ENCODE results near the gene STC2. TPM values are rescaled to one million over a fixed set of nuclear protein-coding genes. Genes with fewer than 3 reads are reported as not detected.

STC2 gene
- total RNA-seq, 1 donor from 2014 or later = 8.7 TPM

DNA sequence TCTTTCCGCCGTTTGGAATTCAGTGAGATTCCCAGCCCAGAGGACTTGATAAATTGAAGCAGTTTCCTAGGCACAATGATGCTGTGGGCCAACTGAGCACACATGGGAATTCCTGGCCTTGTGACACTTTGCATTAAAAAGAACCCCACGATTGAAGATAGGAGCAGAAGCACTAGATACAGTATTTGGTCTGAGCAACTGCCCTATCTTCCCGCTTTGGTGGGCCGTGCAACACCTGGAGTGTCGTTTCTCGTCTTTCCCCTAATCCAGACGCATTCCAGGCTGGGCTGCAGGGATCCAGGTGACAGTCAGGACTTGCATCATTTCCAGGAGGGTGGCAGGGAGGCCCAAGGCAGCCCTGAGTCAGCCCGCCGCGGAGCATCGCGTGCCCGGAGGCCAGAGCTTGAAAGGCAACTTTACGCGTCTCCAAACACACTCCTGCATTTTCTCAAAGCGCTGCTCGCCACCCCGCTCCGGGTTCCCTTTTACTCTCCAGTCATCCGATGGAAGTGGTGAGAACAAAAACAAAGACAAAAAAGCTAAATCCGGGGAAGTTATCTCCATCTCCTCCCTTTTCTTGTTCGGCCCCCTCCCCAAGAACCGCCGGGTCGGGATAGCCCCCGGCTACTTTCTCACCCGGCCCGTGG, 753 bp upstream of the STC2 start:
- ATAC-seq = peak; percentile 62

DNA sequence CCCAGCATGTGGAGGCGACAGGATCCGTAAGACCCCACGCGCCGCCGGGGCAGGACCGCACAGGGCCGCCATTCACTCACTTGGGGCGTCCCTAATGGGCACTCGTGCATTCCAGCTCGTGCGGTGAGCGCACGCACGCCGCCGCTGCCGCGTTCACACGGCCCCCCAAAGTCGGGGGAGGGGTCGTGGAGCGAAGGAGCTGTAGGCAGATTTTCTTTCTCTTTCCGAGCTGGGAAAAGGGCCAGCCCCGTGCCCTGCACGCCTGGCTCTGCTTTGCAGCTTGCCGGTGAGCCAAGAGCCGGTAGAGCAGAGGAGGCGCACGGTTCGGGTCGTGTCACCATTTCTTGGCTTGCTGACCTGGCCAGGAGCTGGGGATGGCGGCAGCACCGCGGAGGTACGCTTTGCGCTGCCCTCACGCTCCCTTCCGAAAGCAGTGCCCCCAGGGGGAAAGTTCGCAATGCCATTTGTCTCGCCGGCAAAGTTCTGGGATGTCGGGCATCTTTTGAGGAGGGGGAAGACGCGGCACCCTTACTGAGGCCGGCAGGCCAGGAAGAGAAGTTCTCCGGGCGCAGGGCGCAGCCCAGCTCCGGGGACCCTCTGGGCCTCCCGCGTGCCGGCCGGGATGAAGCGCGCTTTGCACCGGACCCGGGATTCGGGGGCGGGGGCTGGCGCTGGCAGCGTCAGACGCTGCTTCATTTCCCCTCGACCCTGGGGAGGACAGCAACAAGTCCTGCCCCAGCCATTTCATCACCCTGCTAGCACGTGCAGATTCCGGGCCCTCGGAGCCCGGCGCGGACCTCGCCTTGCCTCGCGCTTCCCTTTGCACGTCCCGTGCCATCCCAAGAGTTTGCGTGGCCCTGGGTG, 898 bp downstream of the STC2 start:
- no peak for ATAC-seq

DNA sequence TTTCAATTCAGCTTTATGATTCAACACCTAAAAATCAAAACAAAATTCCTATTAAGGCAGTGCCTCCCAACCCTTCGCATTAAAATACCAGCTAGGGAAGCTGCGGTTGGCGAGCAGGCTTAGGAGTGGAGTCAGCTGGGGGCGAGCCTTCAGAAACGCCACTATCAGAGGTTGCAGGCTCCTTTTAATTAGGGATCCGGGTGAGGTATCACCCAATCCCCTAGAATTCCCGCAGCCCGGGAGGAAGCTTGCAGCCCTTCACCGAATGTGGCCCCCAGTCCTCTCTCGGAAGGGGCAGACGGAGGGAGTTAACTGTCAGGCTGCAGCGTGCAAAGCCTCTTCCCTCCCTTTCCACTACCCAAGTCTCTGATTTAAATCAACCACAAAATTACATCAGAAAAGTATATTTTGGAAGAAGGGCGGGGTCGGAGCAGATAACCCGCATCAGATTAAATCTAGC, 1.7 kb downstream of the STC2 start:
- no peak for ATAC-seq

DNA sequence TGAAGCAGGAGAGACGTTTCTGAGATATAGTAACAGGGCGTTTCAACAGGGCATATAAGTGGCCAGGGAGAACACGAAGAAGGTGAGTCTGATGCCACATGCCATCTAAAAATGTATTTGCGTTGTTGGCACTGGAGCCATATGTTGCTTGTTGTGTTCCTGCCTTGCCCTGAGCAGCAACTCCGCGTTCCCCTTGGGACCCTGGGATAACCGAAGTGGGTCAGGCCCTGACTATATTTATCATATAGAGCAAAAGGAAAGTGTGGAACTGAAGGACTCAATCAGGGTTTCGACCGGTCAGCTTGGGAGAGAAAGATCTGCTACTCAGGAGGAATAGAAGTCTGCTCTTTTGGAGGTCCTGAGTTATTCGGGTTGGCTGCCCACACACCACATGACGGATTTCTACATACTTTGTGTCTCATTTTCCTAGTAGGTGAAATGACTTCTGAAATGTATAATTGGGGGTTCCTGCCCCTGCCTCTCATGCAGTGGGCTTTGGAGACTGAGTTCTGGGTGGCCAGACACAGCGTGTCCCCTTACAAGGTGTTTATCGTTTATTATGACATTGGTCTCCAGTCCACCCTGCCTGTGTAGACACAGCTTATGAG, 3.0 kb downstream of the STC2 start:
- no peak for ATAC-seq

DNA sequence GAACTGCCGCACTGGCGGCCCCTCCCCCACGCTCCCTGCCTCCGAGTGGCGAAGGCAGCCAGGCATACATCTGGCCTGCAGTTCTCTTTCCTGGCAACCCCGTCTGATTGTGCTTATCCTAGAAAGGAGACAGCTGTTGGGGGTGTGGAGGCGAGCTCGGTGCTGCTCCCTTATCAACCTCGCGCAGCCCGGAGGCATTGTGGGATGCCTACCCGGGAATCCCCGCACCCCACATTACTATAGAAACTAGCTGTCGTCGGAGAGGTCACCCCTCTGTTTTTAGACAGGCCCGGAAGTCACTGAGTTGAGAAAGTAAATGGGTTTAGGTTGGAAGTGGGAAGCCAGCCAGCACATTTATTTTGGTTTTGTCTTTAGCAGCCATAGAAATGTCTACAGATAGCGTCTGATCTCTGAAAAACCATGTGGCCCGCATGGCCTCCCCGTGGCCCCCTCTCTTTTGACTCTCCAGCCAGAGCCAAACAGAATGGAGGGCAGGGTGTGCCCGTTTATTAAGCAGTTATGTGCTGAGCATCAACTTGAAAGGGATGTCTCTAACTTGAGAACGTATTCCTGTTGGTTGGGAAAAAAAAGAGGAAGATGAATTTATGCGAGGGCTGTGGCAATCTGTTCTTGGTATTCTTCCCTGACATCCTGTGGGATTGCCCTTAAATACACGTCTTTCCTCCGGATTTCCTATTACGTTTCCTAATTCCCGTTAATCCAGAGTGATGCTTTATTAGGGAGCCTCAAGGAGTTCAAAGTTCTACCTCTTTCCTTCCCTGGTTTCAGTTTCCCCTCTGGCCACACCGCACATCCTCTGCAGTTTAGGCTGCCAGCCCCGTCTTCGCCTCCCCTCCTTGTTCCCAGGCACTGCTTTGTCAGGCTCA, 3.9 kb downstream of the STC2 start:
- no peak for ATAC-seq

DNA sequence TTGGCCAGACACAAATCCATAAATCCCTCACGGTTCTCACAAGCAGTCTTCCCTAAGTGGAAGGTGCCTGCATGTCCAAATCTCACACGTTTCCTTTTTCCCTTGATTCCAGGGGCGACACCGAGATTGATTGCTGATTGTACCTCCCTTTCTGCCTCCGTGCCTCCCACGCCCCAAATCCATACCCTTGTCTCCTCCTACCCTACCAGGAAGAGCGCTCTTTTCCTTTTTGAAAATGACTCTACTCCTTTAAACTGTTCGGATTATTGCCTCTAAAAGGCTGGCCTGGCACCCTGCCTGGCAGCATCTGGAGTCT, 4.5 kb downstream of the STC2 start:
- no peak for ATAC-seq

DNA sequence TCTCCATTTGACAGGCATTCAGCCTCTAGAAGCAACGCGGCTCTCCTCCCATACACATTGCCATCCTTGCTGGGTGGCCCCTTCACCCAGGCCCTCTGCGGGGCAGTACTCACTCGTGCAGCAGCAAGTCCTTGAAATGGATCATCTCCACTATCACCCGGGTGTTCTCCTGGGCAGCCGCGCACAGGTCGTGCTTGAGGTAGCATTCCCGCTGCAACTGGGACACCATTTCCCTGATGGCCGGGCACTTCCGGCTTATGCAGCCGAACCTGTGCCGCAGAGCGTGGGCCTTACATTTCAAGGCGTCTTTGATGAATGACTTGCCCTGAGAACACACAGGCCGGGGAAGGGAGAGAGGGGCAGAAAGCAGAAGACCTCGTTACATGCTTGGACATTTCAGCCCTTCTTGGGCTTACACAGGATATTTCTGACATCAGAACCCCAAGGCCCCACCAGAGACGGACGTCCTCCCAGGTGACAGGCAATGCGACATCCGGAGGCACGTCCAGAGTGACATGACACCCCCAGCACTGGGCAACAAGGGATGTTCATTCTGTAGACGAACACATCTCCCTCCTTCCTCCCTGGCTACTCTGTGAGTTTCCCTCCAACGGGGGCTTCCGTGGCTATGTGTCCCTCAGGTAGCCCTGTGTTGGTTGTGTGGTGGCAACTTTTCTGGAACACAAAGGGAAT, 5.0 kb downstream of the STC2 start:
- ATAC-seq = no peak

DNA sequence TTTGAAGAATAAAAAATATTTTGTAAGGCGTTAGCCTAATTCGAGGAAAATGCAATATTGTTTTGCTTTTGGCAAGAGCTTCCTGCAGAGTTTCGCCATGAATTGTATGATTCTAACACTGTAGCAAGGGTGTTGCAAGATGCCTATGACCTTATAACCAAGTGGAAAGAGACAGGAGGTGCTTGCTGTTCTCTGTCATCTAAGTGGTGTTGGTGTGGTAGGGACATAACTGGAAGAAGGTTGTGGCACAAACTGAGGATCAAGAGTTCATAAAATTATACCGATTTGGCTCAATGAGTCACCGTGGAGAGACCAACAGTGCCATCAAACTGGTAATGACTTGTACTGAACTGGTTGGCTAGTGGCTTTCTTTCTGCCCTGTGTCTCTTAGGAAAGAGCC, 6.3 kb downstream of the STC2 start:
- ATAC-seq = no peak

DNA sequence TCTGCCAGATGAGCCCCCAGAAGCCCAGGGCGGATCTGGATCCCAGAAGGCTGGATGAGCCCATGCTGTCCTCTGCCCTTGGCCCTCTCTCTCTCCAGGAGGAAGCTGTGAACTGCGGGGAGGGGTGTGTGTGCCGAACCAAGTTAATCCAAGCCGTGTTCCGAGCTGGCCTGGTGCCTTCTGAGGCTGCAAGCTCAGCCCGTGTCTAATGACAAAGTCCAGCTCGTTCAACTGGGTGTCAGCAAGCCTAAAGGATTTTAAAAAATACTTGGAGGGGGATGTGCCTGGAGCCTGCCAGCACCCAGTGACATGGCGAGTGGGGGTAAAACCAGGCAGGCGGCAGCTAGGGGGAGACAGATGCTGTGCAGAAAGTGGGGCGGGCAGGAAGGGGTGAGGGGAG, 8.0 kb downstream of the STC2 start:
- ATAC-seq = no peak

DNA sequence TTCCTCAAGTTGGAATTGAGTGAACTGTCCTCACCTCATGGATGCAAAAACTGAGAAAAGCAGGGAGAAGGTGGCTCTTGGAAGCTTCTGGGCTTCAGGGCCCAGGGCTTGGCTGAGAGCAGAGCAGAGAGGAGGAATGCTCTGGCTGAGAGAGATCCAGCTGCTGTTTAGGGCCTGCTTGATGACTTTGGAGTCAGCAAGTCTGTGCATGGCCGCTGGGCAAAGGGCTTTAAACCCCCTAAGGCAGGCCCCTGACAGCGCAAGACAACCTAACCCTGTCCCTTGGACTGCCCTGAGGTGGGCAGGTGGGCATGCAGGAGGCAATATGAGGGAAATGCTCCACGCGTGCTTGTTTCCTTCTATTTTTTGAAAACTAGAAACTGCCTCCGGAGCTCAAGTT, 8.6 kb downstream of the STC2 start:
- ATAC-seq = no peak

DNA sequence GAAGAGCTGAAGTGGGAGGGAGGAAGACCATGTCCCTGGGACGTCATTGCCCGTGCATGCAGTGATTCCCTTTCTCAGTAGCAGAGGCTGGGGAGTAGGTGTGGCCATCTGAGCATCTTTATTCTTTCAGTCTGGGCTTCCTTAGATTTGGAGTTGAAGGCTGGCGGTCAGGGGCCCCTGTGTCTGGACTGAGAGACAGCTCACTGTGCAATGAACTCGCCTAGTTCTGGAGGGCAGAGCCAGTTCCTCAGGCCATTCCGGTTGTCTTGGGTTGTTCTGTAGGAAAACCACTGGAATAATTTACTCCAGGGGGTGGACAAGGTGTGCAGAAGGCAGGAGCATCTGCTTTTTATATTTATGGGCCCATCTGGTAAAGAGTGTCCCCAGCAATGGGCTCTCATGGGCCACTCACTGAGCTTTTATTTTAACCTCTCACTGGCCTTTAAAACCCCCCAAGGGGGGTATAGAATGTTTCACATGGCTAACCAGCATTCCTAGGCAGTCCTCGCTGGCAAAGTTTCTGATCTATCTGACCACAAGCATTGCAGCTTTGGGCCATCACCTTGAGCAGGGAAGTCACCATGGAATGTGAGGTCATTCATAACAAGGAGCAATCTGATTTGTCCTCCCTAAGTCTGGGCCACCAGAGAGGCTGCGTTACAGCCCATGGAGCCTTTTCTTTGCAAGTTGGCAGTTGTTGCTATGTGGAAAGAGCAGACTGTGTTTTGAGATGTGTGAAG, 9.2 kb downstream of the STC2 start:
- no peak for ATAC-seq

DNA sequence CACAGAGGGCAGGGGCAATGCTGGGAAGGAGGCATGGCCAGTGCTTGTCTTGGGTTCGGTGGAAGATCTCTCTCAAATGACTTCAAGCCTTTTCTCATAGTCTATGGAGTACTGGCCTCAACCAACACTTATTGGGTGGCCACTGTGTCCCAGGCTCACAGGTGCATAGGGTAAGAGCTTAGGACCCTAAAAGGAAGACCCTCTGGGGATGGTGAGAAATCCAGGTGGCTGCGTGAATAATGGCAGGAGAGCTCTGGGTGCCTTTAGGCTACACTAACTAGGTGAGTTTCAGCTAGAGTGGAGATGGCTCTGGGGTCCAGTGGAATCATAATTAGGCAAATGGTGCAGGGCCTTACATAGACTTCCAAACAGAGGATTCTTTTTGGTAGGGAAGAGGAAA, 9.9 kb downstream of the STC2 start:
- no peak for ATAC-seq

DNA sequence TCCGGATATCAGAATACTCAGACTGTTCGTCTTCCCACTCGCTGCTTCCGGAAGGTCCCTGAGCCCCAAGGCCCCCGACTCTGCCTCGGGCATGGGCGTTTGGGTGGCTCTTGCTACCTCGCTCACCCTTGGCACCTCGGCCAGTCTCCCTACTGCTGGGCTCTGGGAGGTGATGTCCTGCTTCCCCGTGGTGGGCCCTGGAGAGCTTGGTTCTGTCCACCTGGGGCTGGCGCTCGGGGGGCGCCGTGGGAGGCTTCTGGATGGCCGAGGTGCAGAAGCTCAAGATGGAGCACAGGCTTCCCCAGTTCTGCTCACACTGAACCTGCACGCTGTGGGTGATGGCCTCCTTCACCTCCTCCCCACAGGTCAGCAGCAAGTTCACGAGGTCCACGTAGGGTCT, 10.4 kb downstream of the STC2 start:
- no peak for ATAC-seq

DNA sequence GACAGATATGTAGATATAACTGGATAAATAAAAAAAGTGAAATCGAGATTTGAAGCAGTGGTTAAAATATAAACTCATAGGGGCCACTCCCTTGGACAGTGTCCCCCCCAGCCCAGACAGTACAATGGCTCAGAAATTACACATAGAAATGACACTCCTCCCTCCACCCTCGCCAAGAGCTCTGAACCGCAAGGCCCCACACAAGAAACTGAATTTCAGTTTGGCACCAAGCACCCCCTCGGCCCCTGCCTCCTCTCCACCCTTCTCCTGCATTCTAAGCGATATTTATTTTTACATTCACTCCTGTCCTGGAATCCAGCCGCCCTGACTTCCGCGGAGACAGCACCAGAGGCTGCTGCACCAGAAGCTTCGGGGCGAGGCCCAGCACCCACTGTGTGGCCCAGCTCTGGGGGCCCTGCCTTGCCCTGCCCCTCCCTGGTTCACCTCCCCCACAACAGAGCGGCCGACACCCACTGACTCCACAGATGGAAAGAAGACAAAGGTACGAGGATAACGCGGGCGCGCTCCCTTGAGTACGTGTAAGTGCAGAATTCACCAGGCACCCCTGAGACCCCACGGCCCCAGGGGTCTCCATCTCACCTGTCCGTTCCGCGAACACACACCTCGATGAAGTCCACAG, 11.0 kb downstream of the STC2 start:
- ATAC-seq = no peak

DNA sequence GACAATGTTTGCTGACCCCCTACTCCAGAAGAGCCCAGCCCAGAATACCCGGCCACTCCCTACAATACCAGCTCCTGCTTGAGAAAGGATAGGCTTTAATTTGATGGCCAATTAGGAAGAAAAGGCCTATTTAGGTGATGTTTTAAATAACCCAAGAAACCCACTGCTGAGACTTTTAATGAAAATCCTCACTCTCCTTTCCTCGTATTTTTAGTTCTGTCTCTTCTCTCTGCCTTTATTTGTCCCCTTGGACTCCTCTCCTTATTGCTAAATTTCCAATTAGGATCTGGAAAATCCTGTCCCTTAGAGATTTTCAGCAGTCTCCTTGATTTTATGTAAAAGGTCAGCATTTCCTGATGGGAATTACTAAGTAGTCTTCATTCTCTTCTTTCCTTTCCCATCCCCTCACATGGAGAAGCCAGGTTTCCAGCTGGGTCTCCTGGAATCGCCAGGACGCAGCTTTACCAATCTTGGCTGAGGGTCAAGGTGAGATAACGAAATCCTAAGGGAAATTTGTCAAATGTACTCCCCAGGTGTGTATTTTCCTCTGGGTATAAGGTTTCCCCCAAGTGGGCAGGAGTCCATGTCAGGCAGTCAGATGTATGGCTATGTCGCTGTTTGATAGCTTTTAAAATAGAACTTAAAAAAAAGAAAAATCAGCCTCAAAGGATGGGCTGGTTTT, 11.7 kb downstream of the STC2 start:
- ATAC-seq = no peak

DNA sequence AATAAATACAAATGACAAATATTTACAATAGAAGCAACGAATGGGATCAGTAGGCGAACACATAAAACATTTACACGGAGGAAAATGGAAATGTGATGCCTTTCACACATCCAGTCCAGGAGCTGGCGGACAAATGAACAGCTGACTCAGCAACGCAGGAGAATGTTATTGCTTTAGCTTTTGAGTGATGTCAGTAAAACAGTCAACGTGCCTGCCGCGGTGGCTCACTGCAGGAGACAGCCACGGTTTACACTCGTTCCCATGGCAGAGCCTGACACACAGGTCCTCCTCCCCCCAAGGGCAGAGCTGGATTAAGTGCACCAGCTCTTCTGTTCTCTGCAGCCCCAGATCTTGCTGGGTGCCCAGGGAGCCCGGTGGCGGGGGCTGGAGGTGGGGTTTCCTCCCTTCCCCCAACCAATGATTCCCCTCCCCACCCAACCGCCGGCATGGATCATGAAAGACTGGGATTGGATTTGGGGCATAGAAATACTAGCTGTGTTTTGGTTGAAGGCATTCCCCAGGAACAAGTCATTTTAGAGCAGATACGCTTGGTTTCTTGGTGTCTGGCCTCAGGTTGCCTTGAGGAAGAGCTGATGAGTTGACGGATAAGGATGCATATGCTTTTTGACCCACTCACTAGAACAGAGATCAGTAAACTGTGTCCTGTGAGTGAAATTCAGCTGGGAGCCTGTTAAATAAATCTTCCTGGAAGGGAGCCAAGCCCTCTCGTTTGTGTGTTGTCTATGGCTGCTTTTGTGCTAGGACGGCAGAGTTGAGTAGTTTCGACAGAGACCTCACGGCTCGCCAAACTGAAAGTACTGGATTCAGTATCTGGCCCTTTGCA, 12.5 kb downstream of the STC2 start:
- peak; percentile 89 for ATAC-seq

DNA sequence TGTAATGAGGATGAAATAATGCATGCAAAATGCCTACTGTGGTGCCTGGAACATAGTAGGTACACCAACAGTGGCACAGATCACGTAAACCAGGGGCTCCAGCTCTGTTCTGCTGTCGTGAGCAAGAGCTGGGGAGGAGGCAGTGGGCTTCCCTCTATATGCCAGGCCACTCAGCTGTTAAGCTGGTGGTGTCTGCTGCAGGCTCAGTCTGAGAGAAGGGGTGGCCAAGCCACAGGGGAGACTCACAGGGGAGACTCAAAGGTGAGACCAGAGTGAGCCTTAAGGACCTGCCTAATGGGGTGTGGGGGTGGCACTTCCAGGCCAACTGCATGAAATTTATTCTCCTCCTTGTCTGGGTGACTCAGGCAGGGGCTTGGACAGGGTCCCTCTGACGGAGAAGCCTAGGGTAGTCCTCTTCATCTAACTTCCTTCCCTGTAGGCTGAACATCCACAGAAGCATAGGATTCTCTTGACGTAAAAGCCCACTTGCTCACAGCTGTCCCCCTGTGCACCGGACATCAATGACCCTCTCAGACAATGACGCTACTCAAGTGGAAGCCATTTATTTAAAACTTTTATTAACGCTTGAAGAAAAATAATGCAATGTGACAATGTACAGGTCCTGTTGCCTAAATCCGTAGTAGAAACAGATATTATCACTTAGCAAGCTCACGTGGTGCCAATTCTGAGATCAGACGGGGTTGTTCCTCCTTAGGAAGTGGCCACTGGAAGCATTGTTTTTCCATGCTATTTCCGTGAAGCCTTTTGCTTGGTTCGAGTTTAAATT, 13.9 kb downstream of the STC2 start:
- no peak for ATAC-seq

DNA sequence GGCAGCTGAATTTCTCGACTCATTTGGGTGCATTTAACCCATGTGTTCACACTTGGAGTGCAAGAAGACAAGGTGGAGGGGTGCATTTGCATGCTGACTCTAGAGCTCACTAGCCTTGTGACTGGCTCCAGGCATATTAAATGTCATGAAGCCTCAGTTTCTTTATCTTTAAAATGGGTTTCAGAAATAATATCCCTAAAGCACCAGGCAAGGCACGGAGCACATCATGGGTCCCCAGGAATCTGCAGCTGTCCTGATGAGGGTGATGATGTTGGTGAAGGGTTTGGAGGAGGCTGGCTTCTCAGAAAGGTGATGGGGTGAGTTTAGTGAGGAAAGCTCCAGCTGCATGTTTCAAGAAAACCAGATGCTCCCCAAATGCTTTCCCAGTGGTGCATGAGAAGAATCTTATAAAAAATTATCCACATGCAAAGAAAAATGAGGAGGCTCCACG, 14.8 kb downstream of the STC2 start:
- ATAC-seq = no peak

DNA sequence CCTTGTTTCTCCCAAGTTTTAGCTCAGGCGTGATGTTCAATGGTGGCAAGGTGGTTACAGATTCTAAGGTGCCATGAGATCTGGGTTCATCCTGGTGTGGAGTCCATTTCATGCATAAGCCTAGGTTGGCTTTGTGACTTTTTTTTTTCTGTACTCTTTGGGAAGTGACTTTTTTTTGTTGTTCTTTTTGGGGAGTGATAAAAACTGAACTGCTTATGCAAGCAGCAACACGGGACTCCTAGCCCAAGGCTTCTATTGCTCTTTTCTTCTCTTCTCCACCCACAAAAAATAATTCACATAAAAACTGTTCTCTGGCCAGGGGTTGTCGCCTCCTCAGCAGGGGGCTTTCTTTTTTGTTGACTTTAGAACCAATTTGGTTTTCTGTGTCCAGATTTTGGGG, 15.4 kb downstream of the STC2 start:
- no peak for ATAC-seq

Data from esophagus mucosa (tissue), 1 donor.